HepG2 (cell line): ENCODE measurements around the gene AKAP10. TPM values are rescaled to one million over a fixed set of nuclear protein-coding genes. Genes with fewer than 3 reads are reported as not detected.

Source experiments
- ATAC-seq: fragments of 200-7000 bp; cut with Tn5 transposase; 3 replicates; pipeline ENCODE4 v1.9.1; 2020; ENCODE audit warnings: mild to moderate bottlenecking, moderate library complexity
- BruUV-seq: library from RNA; stranded (reverse); fragments of 400-500 nt; replicated peaks from 2 replicates; lab custom pipeline; 2021; lab: Mats Ljungman, UMichigan
- CTCF ChIA-PET: fragments of 300-600 bp; formaldehyde crosslinking; extraction: SDS; loops from one replicate; lab custom pipeline; 2021; ENCODE audit warnings: low total read pairs, inconsistent platforms, low intra/inter-chr PET ratio; lab: Yijun Ruan, JAX
- POLR2A ChIA-PET: fragments of 350-600 bp; sonication (Branson Sonifier 250); formaldehyde crosslinking; loops from one replicate; lab custom pipeline; 2020; ENCODE audit warnings: antibody characterized with exemption, inconsistent platforms; lab: Yijun Ruan, JAX
- DNase-seq: peaks from one replicate; pipeline ENCODE4 v3.0.0-alpha.2; 2015; ENCODE audit warnings: low spot score
- FAIRE-seq: peaks from 3 replicates; lab custom pipeline; 2011; peaks lifted over from hg19 to GRCh38; lab: Jason Lieb, UNC
- H2AFZ ChIP-seq: one replicate; pipeline ENCODE4 v1.6.1; 2011; ENCODE audit warnings: low read length, inconsistent platforms
- H3K27ac ChIP-seq: fragments of 300-600 bp; 3 replicates; pipeline ENCODE4 v1.8.0; 2011; ENCODE audit warnings: mixed run types, mild to moderate bottlenecking, mixed read lengths, low read length, inconsistent platforms; ENCODE audit not compliant: insufficient read depth; ENCODE audit errors: extremely low read length
- H3K27me3 ChIP-seq, 2 experiments: fragments of 200-600 bp in 1 of 2; 2 replicates in 1 of 2; 3 replicates in 1 of 2; pipeline versions ENCODE4 v1.6.0 to v1.8.0; 2011; ENCODE audit warnings: low read length in 2 of 2, mild to moderate bottlenecking in 2 of 2, moderate library complexity in 2 of 2, inconsistent platforms in 1 of 2; ENCODE audit not compliant: insufficient read depth in 2 of 2, control insufficient read depth in 1 of 2
- H3K36me3 ChIP-seq, 2 experiments: fragments of 200-600 bp in 1 of 2; replicated peaks in 1 of 2; 2 replicates in 1 of 2; 3 replicates in 1 of 2; pipeline versions ENCODE4 v1.5.1 to v1.8.0; 2011; ENCODE audit warnings: low read length in 2 of 2, inconsistent platforms in 1 of 2; ENCODE audit not compliant: insufficient read depth in 2 of 2, control insufficient read depth in 1 of 2
- H3K4me1 ChIP-seq: 2 replicates; pipeline ENCODE4 v1.5.1; 2012; ENCODE audit warnings: low read length, inconsistent platforms; ENCODE audit not compliant: insufficient read depth
- H3K4me2 ChIP-seq: 2 replicates; pipeline ENCODE4 v1.6.0; 2011; ENCODE audit warnings: low read depth, low read length, inconsistent platforms
- H3K4me3 ChIP-seq, 3 experiments: fragments of 200-600 bp in 1 of 3; sonication (generic), shearing (Covaris generic) in 1 of 3; replicated peaks in 1 of 3; 2 replicates each; pipeline ENCODE4 v1.5.1; 2011 to 2016; ENCODE audit warnings: low read length in 3 of 3, inconsistent platforms in 2 of 3, low read depth in 2 of 3, mild to moderate bottlenecking in 2 of 3, control low read depth in 1 of 3, mixed read lengths in 1 of 3; ENCODE audit not compliant: insufficient read depth in 1 of 3
- H3K79me2 ChIP-seq: one replicate; pipeline ENCODE4 v1.6.1; 2011; ENCODE audit warnings: low read length, inconsistent platforms; ENCODE audit not compliant: insufficient read depth
- H3K9ac ChIP-seq: 2 replicates; pipeline ENCODE4 v1.6.0; 2011; ENCODE audit warnings: mild to moderate bottlenecking, low read depth, low read length, inconsistent platforms; ENCODE audit not compliant: insufficient read depth
- H3K9me3 ChIP-seq: 2 replicates; pipeline ENCODE4 v1.5.1; 2012; ENCODE audit warnings: mild to moderate bottlenecking, low read length
- H4K20me1 ChIP-seq: 2 replicates; pipeline ENCODE4 v1.6.0; 2011; ENCODE audit warnings: inconsistent platforms, mild to moderate bottlenecking, low read length, moderate library complexity; ENCODE audit not compliant: insufficient read depth
- ARHGAP35 ChIP-seq: sonication (generic); formaldehyde crosslinking; IDR thresholded peaks from 2 replicates; pipeline ENCODE4 v1.9.0; 2022; ENCODE audit warnings: mild to moderate bottlenecking, inconsistent platforms, moderate library complexity, missing genetic modification reagents, borderline replicate concordance
- FOSL1 ChIP-seq: sonication (generic); formaldehyde crosslinking; IDR thresholded peaks from 2 replicates; pipeline ENCODE4 v1.9.0; 2021; ENCODE audit warnings: missing genetic modification reagents, borderline replicate concordance
- HNF4A ChIP-seq: sonication (generic); formaldehyde crosslinking; IDR thresholded peaks from 2 replicates; pipeline ENCODE4 v1.4.0; 2020; ENCODE audit warnings: missing genetic modification reagents
- HOXA3 ChIP-seq: sonication (generic); formaldehyde crosslinking; IDR thresholded peaks from 2 replicates; pipeline ENCODE4 v1.5.0; 2020; ENCODE audit warnings: missing genetic modification reagents
- PCBP1 ChIP-seq: fragments of 200-400 bp; formaldehyde crosslinking; IDR thresholded peaks from 2 replicates; pipeline ENCODE4 v1.6.1; 2017; ENCODE audit warnings: mild to moderate bottlenecking, low read depth, low read length, borderline replicate concordance
- TERF1 ChIP-seq: sonication (generic); formaldehyde crosslinking; IDR thresholded peaks from 2 replicates; pipeline ENCODE4 v1.8.0; 2022; ENCODE audit warnings: mild to moderate bottlenecking, missing genetic modification reagents, moderate library complexity
- ZNF503 ChIP-seq: sonication (generic); formaldehyde crosslinking; IDR thresholded peaks from 2 replicates; pipeline ENCODE4 v1.4.0; 2020; ENCODE audit warnings: missing genetic modification reagents
- ZNF782 ChIP-seq: sonication (generic); formaldehyde crosslinking; IDR thresholded peaks from 2 replicates; pipeline ENCODE4 v1.4.0; 2020; ENCODE audit warnings: missing genetic modification reagents, mild to moderate bottlenecking, borderline replicate concordance
- WGBS: methylation state at CpG from one replicate; pipeline ENCODE4 v1.1.6; 2017; ENCODE audit warnings: low lambda C conversion rate; 5-methylcytosine and 5-hydroxymethylcytosine counted together
- in situ Hi-C: cut with HindIII; loops from 2 replicates; pipeline ENCODE4 v1.10.0; 2017; ENCODE audit warnings: low pct_unique_long_range_greater_than_20kb; ENCODE audit not compliant: extremely low pct_ligation_motif_present
- intact Hi-C: fragments of 100-400 bp; cut with micrococcal nuclease; formaldehyde crosslinking; loops from one replicate; pipeline ENCODE4 v1.10.0; 2022; ENCODE audit not compliant: unreplicated experiment
- polyA plus RNA-seq, 8 experiments: library from polyadenylated mRNA; depleted of rRNA in 3 of 8; stranded (reverse) in 7 of 8; unstranded in 1 of 8; fragments of >200 nt; fragmentation: Illumina TruSeq in 4 of 8; extraction: Trizol in 4 of 8; gene quantifications; 2 replicates each; pipeline versions ENCODE4 v1.2.1 to v1.2.3, GENCODE V29; 2011 to 2016; ENCODE audit warnings: low read depth in 4 of 8, missing spikeins in 1 of 8, mixed read lengths in 1 of 8; ENCODE audit not compliant: insufficient read depth in 1 of 8
- total RNA-seq, 5 experiments: library from RNA; depleted of rRNA; stranded (reverse); fragments of >200 nt; fragmentation: Illumina TruSeq; extraction: Trizol; gene quantifications; 2 replicates each; pipeline ENCODE4 v1.2.3, GENCODE V29; 2016; ENCODE audit warnings: low read depth in 1 of 5
- TF ChIP-seq, protein P1 (sequence below): sonication (generic); formaldehyde crosslinking; IDR thresholded peaks from one replicate; pipeline ENCODE4 v1.5.1; 2020; ENCODE audit warnings: mild to moderate bottlenecking, missing genetic modification reagents; ENCODE audit errors: not compliant biosample characterization
- TF ChIP-seq, protein P2 (sequence below): sonication (generic); formaldehyde crosslinking; IDR thresholded peaks from 2 replicates; pipeline ENCODE4 v1.4.0; 2020; ENCODE audit warnings: missing genetic modification reagents, mild to moderate bottlenecking, borderline replicate concordance

The AKAP10 gene
- total and polyA plus RNA-seq, 2 of the 13 experiments (the other 11 are each of a cell fraction or from before 2014, with no cell fraction given): 17.6 to 21.7 TPM

DNA sequence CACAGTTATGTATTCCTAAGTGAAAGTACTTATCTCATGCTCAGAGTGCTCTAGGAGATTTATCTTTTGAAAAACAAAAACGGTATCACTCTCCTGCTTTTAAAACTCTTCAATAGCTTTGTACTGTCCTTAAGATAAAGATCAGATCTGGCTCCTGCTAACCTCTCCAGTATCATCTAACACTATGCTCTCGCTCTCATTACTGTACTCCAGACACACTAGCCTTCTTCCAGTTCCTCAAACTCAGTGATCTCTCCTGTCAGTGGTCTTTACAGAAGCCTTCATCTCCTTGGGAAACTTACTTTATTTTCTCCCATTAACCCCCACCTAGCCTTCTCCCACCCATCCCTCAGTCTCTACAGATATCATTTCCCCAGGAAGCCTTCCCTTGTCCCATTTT, 120.0 kb downstream of the AKAP10 start:
- no peaks in the 10 kb centered on the region for H3K79me2 ChIP-seq
- POLR2A ChIA-PET: no interaction called here
- TF ChIP-seq ARHGAP35 (CRISPR knock-in tag) (no peak), FOSL1 (CRISPR knock-in tag) (no peak), PCBP1 (no peak), HOXA3 (CRISPR knock-in tag) (no peak), TERF1 (CRISPR knock-in tag) (no peak), ZNF782 (no peak), HNF4A (CRISPR knock-in tag) (no peak), ZNF503 (CRISPR knock-in tag) (no peak)
- TF ChIP-seq, protein P1, sequence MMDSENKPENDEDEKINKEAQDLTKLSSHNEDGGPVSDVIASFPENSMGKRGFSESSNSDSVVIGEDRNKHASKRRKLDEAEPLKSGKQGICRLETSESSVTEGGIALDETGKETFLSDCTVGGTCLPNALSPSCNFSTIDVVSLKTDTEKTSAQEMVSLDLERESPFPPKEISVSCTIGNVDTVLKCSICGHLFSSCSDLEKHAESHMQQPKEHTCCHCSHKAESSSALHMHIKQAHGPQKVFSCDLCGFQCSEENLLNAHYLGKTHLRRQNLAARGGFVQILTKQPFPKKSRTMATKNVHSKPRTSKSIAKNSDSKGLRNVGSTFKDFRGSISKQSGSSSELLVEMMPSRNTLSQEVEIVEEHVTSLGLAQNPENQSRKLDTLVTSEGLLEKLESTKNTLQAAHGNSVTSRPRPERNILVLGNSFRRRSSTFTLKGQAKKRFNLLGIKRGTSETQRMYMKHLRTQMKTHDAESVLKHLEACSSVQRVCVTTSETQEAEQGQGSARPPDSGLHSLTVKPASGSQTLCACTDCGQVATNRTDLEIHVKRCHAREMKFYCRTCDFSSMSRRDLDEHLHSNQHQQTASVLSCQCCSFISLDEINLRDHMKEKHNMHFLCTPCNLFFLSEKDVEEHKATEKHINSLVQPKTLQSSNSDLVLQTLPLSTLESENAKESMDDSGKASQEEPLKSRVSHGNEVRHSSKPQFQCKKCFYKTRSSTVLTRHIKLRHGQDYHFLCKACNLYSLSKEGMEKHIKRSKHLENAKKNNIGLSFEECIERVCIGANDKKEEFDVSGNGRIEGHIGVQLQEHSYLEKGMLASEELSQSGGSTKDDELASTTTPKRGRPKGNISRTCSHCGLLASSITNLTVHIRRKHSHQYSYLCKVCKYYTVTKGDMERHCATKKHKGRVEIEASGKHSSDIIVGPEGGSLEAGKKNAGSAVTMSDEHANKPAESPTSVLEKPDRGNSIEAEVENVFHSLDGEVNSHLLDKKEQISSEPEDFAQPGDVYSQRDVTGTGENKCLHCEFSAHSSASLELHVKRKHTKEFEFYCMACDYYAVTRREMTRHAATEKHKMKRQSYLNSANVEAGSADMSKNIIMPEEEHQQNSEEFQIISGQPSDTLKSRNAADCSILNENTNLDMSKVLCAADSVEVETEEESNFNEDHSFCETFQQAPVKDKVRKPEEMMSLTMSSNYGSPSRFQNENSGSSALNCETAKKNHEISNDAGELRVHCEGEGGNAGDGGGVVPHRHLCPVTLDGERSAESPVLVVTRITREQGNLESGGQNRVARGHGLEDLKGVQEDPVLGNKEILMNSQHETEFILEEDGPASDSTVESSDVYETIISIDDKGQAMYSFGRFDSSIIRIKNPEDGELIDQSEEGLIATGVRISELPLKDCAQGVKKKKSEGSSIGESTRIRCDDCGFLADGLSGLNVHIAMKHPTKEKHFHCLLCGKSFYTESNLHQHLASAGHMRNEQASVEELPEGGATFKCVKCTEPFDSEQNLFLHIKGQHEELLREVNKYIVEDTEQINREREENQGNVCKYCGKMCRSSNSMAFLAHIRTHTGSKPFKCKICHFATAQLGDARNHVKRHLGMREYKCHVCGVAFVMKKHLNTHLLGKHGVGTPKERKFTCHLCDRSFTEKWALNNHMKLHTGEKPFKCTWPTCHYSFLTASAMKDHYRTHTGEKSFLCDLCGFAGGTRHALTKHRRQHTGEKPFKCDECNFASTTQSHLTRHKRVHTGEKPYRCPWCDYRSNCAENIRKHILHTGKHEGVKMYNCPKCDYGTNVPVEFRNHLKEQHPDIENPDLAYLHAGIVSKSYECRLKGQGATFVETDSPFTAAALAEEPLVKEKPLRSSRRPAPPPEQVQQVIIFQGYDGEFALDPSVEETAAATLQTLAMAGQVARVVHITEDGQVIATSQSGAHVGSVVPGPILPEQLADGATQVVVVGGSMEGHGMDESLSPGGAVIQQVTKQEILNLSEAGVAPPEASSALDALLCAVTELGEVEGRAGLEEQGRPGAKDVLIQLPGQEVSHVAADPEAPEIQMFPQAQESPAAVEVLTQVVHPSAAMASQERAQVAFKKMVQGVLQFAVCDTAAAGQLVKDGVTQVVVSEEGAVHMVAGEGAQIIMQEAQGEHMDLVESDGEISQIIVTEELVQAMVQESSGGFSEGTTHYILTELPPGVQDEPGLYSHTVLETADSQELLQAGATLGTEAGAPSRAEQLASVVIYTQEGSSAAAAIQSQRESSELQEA (CRISPR knock-in tag): no peak
- TF ChIP-seq, protein P2, sequence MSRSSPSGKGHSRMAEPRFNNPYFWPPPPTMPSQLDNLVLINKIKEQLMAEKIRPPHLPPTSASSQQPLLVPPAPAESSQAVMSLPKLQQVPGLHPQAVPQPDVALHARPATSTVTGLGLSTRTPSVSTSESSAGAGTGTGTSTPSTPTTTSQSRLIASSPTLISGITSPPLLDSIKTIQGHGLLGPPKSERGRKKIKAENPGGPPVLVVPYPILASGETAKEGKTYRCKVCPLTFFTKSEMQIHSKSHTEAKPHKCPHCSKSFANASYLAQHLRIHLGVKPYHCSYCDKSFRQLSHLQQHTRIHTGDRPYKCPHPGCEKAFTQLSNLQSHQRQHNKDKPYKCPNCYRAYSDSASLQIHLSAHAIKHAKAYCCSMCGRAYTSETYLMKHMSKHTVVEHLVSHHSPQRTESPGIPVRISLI: no peak

More for the DNA sequence above, 120.0 kb downstream of the AKAP10 start:
- no peak overlapping the region for H3K27ac ChIP-seq
- no peak overlapping the region for H3K9ac ChIP-seq
- H3K9me3 ChIP-seq: no peaks in the 10 kb centered on the region
- in situ Hi-C loops (no loop called here), intact Hi-C loops (no loop called here)
- H2AFZ ChIP-seq: no peak overlapping the region
- H3K4me3 ChIP-seq: no peak overlapping the region
- DNase-seq (no peak), ATAC-seq (no peak), FAIRE-seq (no peak)
- no peaks in the 10 kb centered on the region for H4K20me1 ChIP-seq
- no peaks in the 10 kb centered on the region for H3K27me3 ChIP-seq
- no TSS peak for BruUV-seq
- H3K36me3 ChIP-seq: no peaks in the 10 kb centered on the region
- no peaks in the 10 kb centered on the region for H3K4me1 ChIP-seq
- WGBS: 12% methylated on average over 2 of the region's 2 CpGs
- CTCF ChIA-PET: no interaction called here
- no peak overlapping the region for H3K4me2 ChIP-seq
